GM12878 (cell line): Measurements from ENCODE around the gene PEX5. TPM values are rescaled to one million over a fixed set of nuclear protein-coding genes. Genes with fewer than 3 reads are reported as not detected.
A peak's percentile ranks its signal among the peaks of the same experiment; 100 is the strongest.

Experiments used
- ATAC-seq: fragments of 200-7000 bp; cut with Tn5 transposase; 3 replicates; pipeline ENCODE4 v1.9.1; 2020; ENCODE audit warnings: mild to moderate bottlenecking, moderate library complexity
- BruUV-seq: library from RNA; stranded (reverse); fragments of 400-500 nt; replicated peaks from 2 replicates; lab custom pipeline; 2021; lab: Mats Ljungman, UMichigan
- CTCF ChIA-PET: fragments of 300-600 bp; sonication (Branson Sonifier 250); formaldehyde crosslinking; extraction: SDS; loops from one replicate; lab custom pipeline; 2021; ENCODE audit warnings: inconsistent platforms; lab: Yijun Ruan, JAX
- POLR2A ChIA-PET: fragments of 350-600 bp; formaldehyde crosslinking; extraction: SDS; loops from one replicate; lab custom pipeline; 2021; ENCODE audit warnings: inconsistent platforms; lab: Charles Lee
- RAD21 ChIA-PET: fragments of 300-600 bp; sonication (Branson Sonifier 250); formaldehyde crosslinking; loops from one replicate; lab custom pipeline; 2023; ENCODE audit warnings: antibody characterized with exemption; ENCODE audit not compliant: unreplicated experiment; lab: Charles Lee
- SMC1A ChIA-PET: fragments of 300-600 bp; sonication (Branson Sonifier 250); formaldehyde crosslinking; loops from one replicate; lab custom pipeline; 2023; ENCODE audit not compliant: unreplicated experiment, uncharacterized antibody; lab: Charles Lee
- DNase-seq: peaks from one replicate; pipeline ENCODE4 v3.0.0-alpha.2; 2011; ENCODE audit warnings: low read depth, low spot score
- FAIRE-seq: peaks from 3 replicates; lab custom pipeline; 2011; peaks lifted over from hg19 to GRCh38; lab: Jason Lieb, UNC
- H2AFZ ChIP-seq: 2 replicates; pipeline ENCODE4 v1.6.0; 2011; ENCODE audit warnings: low read depth, low read length, control low read depth; ENCODE audit not compliant: control insufficient read depth
- H3K27ac ChIP-seq: 2 replicates; pipeline ENCODE4 v1.5.1; 2011; ENCODE audit warnings: control low read depth; ENCODE audit not compliant: control insufficient read depth, insufficient read depth
- H3K27me3 ChIP-seq, 2 experiments: replicated peaks in 1 of 2; 2 replicates each; pipeline versions ENCODE4 v1.6.0 to v1.6.1; 2011; ENCODE audit warnings: low read length in 1 of 2; ENCODE audit not compliant: control insufficient read depth in 2 of 2, insufficient read depth in 2 of 2
- H3K36me3 ChIP-seq, 2 experiments: 2 replicates each; pipeline ENCODE4 v1.5.1; 2011; ENCODE audit warnings: low read length in 1 of 2; ENCODE audit not compliant: control insufficient read depth in 2 of 2, insufficient read depth in 2 of 2
- H3K4me1 ChIP-seq: 2 replicates; pipeline ENCODE4 v1.6.1; 2011; ENCODE audit warnings: mild to moderate bottlenecking, low read length, moderate library complexity, mixed read lengths; ENCODE audit not compliant: control insufficient read depth, insufficient read depth
- H3K4me2 ChIP-seq: 2 replicates; pipeline ENCODE4 v1.6.0; 2011; ENCODE audit warnings: control low read depth; ENCODE audit not compliant: control insufficient read depth, insufficient read depth
- H3K4me3 ChIP-seq: fragments of 200-600 bp; sonication (generic); 2 replicates; pipeline ENCODE4 v1.5.1; 2016
- H3K79me2 ChIP-seq: 2 replicates; pipeline ENCODE4 v1.6.0; 2011; ENCODE audit warnings: low read length; ENCODE audit not compliant: control insufficient read depth, insufficient read depth
- H3K9ac ChIP-seq: 2 replicates; pipeline ENCODE4 v1.8.0; 2011; ENCODE audit warnings: low read length, control low read depth, mixed read lengths; ENCODE audit not compliant: control insufficient read depth, insufficient read depth
- H3K9me3 ChIP-seq: replicated peaks from 3 replicates; pipeline ENCODE4 v1.5.1; 2011; ENCODE audit warnings: mild to moderate bottlenecking, low read length; ENCODE audit not compliant: control insufficient read depth, insufficient read depth
- H4K20me1 ChIP-seq: 2 replicates; pipeline ENCODE4 v1.6.0; 2011; ENCODE audit not compliant: control insufficient read depth, insufficient read depth
- BHLHE40 ChIP-seq, 2 experiments: fragments of 450-650 bp in 1 of 2; IDR thresholded peaks; 2 replicates each; pipeline ENCODE4 v1.6.1; 2011 to 2017; ENCODE audit warnings: low read depth in 2 of 2, borderline replicate concordance in 1 of 2, improper control_type of control experiment in 1 of 2, low read length in 1 of 2, mild to moderate bottlenecking in 1 of 2
- CBX5 ChIP-seq: sonication (generic); IDR thresholded peaks from 2 replicates; pipeline ENCODE4 v1.6.1; 2016; ENCODE audit warnings: low read depth, moderate library complexity, mild to moderate bottlenecking, inconsistent platforms
- HDAC2 ChIP-seq: fragments of 200-600 bp; sonication (generic); IDR thresholded peaks from 2 replicates; pipeline ENCODE4 v1.6.1; 2017
- LARP7 ChIP-seq: fragments of 450-650 bp; IDR thresholded peaks from 2 replicates; pipeline ENCODE4 v1.6.1; 2017; ENCODE audit warnings: mild to moderate bottlenecking
- NFYB ChIP-seq: IDR thresholded peaks from 2 replicates; pipeline ENCODE4 v1.6.1; 2011; ENCODE audit warnings: low read depth, mild to moderate bottlenecking, low read length, improper control_type of control experiment, moderate library complexity; ENCODE audit not compliant: insufficient read depth
- NR2C1 ChIP-seq: fragments of 450-650 bp; IDR thresholded peaks from 2 replicates; pipeline ENCODE4 v1.6.1; 2017; ENCODE audit warnings: antibody characterized with exemption, mild to moderate bottlenecking, moderate library complexity
- PAX8 ChIP-seq: fragments of 450-650 bp; IDR thresholded peaks from 2 replicates; pipeline ENCODE4 v1.6.1; 2017; ENCODE audit warnings: mild to moderate bottlenecking, moderate library complexity
- PRDM15 ChIP-seq: fragments of 450-650 bp; formaldehyde crosslinking; IDR thresholded peaks from 2 replicates; pipeline ENCODE4 v1.4.0; 2020; ENCODE audit warnings: mild to moderate bottlenecking, moderate library complexity
- SPI1 ChIP-seq: IDR thresholded peaks from 2 replicates; pipeline ENCODE4 v1.6.1; 2011; ENCODE audit warnings: low read depth, mild to moderate bottlenecking, low read length, moderate library complexity, borderline replicate concordance; ENCODE audit not compliant: insufficient read depth
- TCF12 ChIP-seq: IDR thresholded peaks from 2 replicates; pipeline ENCODE4 v1.6.1; 2011; ENCODE audit warnings: low read depth, mild to moderate bottlenecking, low read length
- WRNIP1 ChIP-seq: IDR thresholded peaks from 2 replicates; pipeline ENCODE4 v1.6.1; 2011; ENCODE audit warnings: low read depth, low read length, improper control_type of control experiment, borderline replicate concordance
- ZNF24 ChIP-seq: fragments of 450-650 bp; IDR thresholded peaks from 2 replicates; pipeline ENCODE4 v1.6.1; 2017; ENCODE audit warnings: antibody characterized with exemption, mild to moderate bottlenecking
- ZNF592 ChIP-seq: fragments of 450-650 bp; IDR thresholded peaks from 2 replicates; pipeline ENCODE4 v1.6.1; 2017; ENCODE audit warnings: mild to moderate bottlenecking, moderate library complexity
- in situ Hi-C: fragments of 300-500 bp; cut with MboI; formaldehyde crosslinking; loops from 9 replicates; pipeline ENCODE4 v1.14.3; 2018; ENCODE audit warnings: mixed read lengths
- intact Hi-C: fragments of 100-400 bp; cut with micrococcal nuclease; formaldehyde crosslinking; loops from one replicate; pipeline ENCODE4 v1.14.2; 2022; ENCODE audit not compliant: unreplicated experiment
- polyA plus RNA-seq, 11 experiments: library from polyadenylated mRNA; depleted of rRNA in 4 of 11; unstranded in 6 of 11; stranded (reverse) in 5 of 11; fragments of >200 nt; fragmentation: Nextera tagmentation in 4 of 11; fragmentation: Illumina TruSeq in 1 of 11; extraction: Ambion mirVana in 4 of 11; extraction: Trizol in 1 of 11; gene quantifications; 1 replicate in 1 of 11; 2 replicates in 10 of 11; pipeline versions ENCODE4 v1.2.1 to v1.2.3, GENCODE V29; 2011 to 2016; ENCODE audit warnings: inconsistent platforms in 2 of 11, missing spikeins in 2 of 11, low read depth in 1 of 11
- total RNA-seq, 4 experiments: library from RNA; depleted of rRNA in 3 of 4; stranded (reverse); fragments of >200 nt in 3 of 4; fragmentation: Illumina TruSeq in 1 of 4; extraction: Trizol in 1 of 4; gene quantifications; 2 replicates each; pipeline versions ENCODE4 v1.2.1 to v1.2.3, GENCODE V29; 2013 to 2021

Gene PEX5
- total and polyA plus RNA-seq, 10 of the 15 experiments (the other 5 are each of a cell fraction or from before 2014, with no cell fraction given) = 1.3 to 31.9 (median 13.1) TPM

GRCh38 chr12:7205091-7205490 lies 15.6 kb downstream of the PEX5 start:
- Histone ChIP-seq H3K27me3 (no peaks in the 10 kb centered on the region), H2AFZ (no peak overlapping the region), H4K20me1 (no peaks in the 10 kb centered on the region), H3K36me3 (peaks cover 16 to 32% of the 10 kb centered on the region in 2 experiments), H3K4me3 (no peak overlapping the region), H3K27ac (no peak overlapping the region), H3K79me2 (no peaks in the 10 kb centered on the region), H3K4me1 (no peaks in the 10 kb centered on the region), H3K9ac (no peak overlapping the region), H3K9me3 (no peaks in the 10 kb centered on the region; the same call in 2 of the 3 replicates), H3K4me2 (no peak overlapping the region)
- POLR2A ChIA-PET = interaction anchor here (1.2 kb wide), 1 partner anchor 11 kb away, joined by 3 read pairs; no protein-coding TSS in a partner anchor
- in situ Hi-C loops (no loop called here), intact Hi-C loops (no loop called here)
- CTCF ChIA-PET = no interaction called here
- SMC1A ChIA-PET = interaction anchor here (0.7 kb wide), 1 partner anchor 10 kb away, joined by 3 read pairs; no protein-coding TSS in a partner anchor
- no peak for FAIRE-seq
- TF ChIP-seq PAX8 = no peak
- TF ChIP-seq LARP7 = no peak
- TF ChIP-seq HDAC2 = no peak
- no peak for TF ChIP-seq ZNF24
- no peak for TF ChIP-seq BHLHE40 (IDR thresholded peaks at IDR 0.05; ENCODE audit: borderline replicate concordance in 1 of 2, low read depth in 2 of 2, low read length in 1 of 2)
- no peak for TF ChIP-seq WRNIP1
- TF ChIP-seq PRDM15 (CRISPR knock-in tag) = no peak
- TF ChIP-seq ZNF592 = no peak
- TF ChIP-seq NFYB = no peak
- TF ChIP-seq TCF12 = no peak
- TF ChIP-seq SPI1 = no peak
- TF ChIP-seq NR2C1 = no peak
- no peak for TF ChIP-seq CBX5
- no peak for ATAC-seq
- DNase-seq = no peak
- RAD21 ChIA-PET = no interaction called here
- BruUV-seq = TSS peak; percentile 18
